IMR-90 (cell line): ENCODE results near the gene PRUNE2.

Source experiments
- CEBPB ChIP-seq: IDR thresholded peaks from 2 replicates; pipeline ENCODE4 v1.6.1; 2012; ENCODE audit warnings: low read depth, low read length, improper control_type of control experiment
- FOS ChIP-seq: fragments of 150-350 bp; IDR thresholded peaks from 2 replicates; pipeline ENCODE4 v1.6.1; 2016; ENCODE audit warnings: low read depth, low read length
- MAZ ChIP-seq: IDR thresholded peaks from 2 replicates; pipeline ENCODE4 v1.6.1; 2012; ENCODE audit warnings: low read depth, mild to moderate bottlenecking, low read length, improper control_type of control experiment, moderate library complexity, borderline replicate concordance
- MXI1 ChIP-seq: IDR thresholded peaks from 2 replicates; pipeline ENCODE4 v1.6.1; 2012; ENCODE audit warnings: low read depth, mild to moderate bottlenecking, low read length, moderate library complexity, borderline replicate concordance
- POLR2A ChIP-seq: IDR thresholded peaks from 2 replicates; pipeline ENCODE4 v1.6.1; 2012; ENCODE audit warnings: mild to moderate bottlenecking, low read depth, low read length
- SMC3 ChIP-seq: fragments of 150-350 bp; IDR thresholded peaks from 2 replicates; pipeline ENCODE4 v1.6.1; 2016; ENCODE audit warnings: low read depth, mild to moderate bottlenecking, antibody characterized with exemption, low read length, moderate library complexity
- TF ChIP-seq, protein P1 (sequence below): conservative IDR thresholded peaks from 2 replicates; pipeline ENCODE4 v1.5.1; 2012; ENCODE audit warnings: mild to moderate bottlenecking, low read depth, low read length, improper control_type of control experiment

DNA sequence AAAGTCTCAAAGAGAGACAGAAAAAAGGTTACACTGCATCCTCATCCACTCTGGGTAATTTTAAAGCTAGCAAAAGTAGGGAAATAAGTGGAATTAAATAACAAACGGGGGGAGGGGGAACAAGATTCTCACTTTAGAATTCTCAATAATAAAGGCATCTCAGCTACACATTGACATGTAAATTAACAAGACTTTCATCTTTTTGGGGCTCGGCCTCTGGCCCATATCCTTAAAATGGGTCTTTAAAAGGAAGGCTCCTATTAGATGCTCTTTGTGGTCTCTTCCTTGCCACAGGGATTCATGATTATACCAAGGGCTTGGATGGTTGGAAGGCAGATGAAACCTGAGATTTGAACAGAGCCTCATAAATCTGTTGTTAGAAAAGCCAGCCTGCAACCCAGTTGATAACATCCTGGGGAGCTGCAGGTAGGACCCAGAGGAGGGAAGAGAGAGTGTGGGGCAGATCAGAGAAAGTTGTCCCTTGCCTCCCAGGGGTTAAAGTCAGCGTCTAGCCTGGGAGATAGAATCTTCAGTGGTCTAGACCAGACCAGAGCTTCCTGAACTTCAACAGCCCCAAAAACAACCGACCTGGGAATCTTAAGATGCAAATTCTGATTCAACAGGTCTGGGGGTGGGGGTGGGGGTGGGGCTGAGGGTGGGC is 311.0 kb downstream of the PRUNE2 start:
- TF ChIP-seq CEBPB (no peak), MAZ (no peak), POLR2A (no peak), SMC3 (no peak), MXI1 (no peak), FOS (no peak)
- TF ChIP-seq, protein P1, sequence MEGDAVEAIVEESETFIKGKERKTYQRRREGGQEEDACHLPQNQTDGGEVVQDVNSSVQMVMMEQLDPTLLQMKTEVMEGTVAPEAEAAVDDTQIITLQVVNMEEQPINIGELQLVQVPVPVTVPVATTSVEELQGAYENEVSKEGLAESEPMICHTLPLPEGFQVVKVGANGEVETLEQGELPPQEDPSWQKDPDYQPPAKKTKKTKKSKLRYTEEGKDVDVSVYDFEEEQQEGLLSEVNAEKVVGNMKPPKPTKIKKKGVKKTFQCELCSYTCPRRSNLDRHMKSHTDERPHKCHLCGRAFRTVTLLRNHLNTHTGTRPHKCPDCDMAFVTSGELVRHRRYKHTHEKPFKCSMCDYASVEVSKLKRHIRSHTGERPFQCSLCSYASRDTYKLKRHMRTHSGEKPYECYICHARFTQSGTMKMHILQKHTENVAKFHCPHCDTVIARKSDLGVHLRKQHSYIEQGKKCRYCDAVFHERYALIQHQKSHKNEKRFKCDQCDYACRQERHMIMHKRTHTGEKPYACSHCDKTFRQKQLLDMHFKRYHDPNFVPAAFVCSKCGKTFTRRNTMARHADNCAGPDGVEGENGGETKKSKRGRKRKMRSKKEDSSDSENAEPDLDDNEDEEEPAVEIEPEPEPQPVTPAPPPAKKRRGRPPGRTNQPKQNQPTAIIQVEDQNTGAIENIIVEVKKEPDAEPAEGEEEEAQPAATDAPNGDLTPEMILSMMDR: no peak
